ENCODE data around the gene LPAR1.

GRCh38 chr9:111078391-111079038 is 40.2 kb upstream of the LPAR1 start:
- no peak for TF ChIP-seq CTCF (conservative IDR thresholded peaks at IDR 0.05)
- TF ChIP-seq ZFX (IDR thresholded peaks at IDR 0.05) = no peak
